ENCODE measurements around the gene NR5A2.

DNA sequence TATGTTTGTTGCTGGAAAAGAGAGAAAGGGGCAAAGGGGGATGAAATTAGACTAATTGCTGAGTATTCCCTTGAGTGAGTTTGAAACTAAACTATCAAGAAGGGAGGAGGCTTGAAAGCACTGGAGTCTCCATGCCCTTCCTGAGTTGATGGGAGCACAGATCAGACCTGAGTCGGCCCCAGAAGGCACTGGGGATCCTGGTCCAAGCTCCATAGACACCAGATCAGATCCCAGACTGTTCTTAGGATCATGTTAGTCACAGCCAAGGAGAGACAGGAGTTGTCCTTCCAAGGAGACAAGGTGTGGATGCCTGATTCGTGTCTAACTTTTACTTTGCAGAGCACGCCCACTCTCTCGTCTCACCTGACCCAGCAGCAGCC lies 152.3 kb downstream of the NR5A2 start:
- no peak for TF ChIP-seq ZNF274 (IDR thresholded peaks at IDR 0.05; ENCODE audit: low read depth, low read length)
- no peak for TF ChIP-seq SUZ12 (IDR thresholded peaks at IDR 0.05; ENCODE audit: extremely low read depth, insufficient read depth, insufficient read length)
